Bone marrow (tissue), 2 donors: ENCODE data around the gene PSMC5.
"Not testable (repeated sequence)": the region's sequence is repeated elsewhere in the genome, so short reads cannot be mapped to it uniquely, and the experiment has no call there.

Experiments used
- DNase-seq, 2 donors: peaks; one replicate each; lab custom pipeline; 2025; lab: John Stamatoyannopoulos, UW

Gene PSMC5

DNA sequence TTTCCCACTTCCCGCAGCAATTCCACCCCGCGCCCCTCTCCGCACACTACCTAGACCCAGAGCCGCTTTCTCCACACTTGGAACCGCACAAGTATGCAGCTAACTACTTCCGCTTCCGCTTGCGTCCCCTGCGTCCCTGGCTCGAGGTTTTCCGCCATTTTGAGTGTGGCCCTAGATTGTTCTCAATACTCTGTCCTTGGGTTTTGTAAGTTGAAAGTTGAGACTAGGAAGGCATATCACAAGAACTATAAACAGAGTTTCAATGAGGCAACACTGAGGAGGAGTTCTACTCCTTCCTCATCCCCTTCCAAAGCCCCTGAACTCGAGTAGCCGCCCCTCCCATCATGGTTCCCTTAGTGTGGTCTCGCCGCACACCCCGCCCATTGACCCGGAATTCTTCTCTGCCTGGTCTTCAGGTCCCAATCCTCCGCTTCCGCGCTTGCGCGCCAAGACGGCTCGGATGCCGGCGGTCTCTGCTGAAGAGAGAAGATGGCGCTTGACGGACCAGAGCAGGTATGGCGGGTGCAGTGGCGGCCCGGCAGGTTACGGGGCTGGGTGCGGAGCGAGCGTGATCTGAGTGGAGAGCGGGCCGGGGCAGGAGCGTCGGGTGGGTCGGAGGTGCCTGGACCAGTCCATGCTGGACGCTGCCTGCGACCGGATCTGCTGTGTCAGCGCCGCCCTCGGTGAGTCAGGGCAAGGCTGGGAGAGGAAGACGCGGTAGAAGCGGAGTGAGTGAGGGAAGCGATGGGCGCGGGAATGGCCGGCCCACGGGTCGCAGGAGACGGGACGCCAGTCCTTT lies at the start of gene PSMC5, which contains the start of gene FTSJ3:
Gene PSMC5 (plus strand): TSS at position 430 of the 799 bp plus-strand sequence. CDS start 60 bp downstream, at position 490.
Gene FTSJ3 (minus strand): TSS at position 662 of the 799 bp plus-strand sequence. CDS start 761 bp downstream, outside the sequence.
- DNase-seq = peak; percentile 92 to 96

DNA sequence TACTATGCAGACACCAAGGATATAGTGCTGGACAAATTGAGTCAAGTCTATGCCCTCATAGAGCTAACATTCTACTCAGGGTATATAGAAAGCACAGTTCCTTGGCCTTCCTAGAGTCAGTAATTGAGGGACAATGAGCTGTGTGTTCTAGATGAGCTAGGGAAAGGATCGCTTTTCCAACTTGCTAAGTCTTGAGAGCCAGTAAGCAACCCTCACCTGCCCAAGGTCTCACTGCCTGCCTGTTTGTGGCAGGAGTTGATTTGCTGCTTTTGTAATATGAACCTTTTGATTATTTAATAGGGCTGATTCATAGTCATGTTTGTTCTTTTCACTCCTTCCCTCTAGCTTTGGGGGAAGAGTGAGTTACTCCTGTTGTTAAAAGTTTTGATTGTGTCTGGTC lies 46.7 kb upstream of the PSMC5 start:
- no peak for DNase-seq

GRCh38 chr17:63780928-63781327 lies 46.3 kb upstream of the PSMC5 start:
- no peak for DNase-seq

DNA sequence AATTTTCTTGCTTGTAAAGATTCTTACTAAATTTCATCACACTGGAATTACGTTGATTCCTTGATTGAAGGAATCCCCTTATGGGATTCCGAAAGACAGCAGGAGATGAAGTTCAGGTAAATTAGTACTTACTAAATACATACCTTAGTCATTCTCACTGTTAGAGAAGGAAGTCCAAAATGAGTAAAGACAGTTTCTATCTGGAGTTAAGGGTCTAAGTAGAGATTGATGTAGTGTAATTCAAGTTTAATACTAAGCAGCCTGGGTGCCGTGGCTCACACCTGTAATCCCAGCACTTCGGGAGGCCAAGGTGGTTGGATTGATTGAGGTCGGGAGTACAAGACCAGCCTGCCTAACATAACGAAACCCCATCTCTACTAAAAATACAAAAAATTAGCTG lies 43.7 kb upstream of the PSMC5 start:
- DNase-seq = no peak

DNA sequence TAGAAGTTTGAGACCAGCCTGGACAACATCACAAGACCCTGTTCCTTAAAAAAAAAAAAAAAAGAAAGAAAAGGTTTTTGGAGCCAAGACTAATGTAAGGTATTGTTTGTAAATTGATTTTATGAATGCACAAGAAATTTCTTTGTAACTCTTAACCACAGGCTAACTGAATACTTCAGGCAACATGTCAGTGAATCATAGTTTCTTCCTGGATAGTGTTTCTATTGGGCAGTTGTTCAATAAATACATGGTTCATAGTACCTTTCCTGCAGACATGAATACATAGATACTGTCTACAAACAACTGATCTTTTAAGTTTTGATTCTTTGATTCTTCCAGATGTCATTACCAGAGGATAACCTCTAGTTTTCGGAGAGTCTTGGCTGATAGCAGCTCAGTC lies 41.7 kb upstream of the PSMC5 start:
- DNase-seq = no peak

GRCh38 chr17:63786117-63786516 lies 41.1 kb upstream of the PSMC5 start:
- DNase-seq = no peak

DNA sequence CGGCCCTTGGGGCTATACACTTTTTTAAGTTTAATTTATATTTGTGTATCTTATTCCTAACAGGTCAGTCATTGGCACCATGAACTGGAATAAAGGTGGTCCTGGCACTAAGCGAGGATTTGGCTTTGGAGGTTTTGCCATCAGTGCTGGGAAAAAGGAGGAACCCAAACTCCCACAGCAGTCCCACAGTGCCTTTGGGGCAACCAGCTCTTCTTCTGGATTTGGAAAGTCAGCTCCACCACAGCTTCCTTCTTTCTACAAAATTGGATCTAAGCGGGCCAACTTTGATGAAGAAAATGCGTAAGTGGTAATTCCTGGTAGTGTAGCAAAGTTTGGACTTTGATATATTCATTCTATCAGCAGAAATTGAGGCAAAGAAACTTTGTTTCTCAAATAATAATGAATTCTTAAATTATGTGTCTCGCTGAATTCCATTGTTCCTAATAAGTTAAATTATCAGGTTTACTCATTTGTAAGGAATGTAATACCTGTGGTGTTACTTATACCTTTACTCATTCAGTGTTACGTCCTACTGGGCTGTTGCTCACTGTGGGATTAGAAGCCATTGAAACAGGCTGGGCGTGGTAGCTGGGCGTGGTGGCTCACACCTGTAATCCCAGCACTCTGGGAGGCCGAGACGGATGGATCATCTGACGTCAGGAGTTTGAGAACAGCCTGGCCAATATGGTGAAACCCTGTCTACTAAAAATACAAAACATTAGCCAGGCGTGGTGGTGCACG lies 40.1 kb upstream of the PSMC5 start:
- DNase-seq = no peak

DNA sequence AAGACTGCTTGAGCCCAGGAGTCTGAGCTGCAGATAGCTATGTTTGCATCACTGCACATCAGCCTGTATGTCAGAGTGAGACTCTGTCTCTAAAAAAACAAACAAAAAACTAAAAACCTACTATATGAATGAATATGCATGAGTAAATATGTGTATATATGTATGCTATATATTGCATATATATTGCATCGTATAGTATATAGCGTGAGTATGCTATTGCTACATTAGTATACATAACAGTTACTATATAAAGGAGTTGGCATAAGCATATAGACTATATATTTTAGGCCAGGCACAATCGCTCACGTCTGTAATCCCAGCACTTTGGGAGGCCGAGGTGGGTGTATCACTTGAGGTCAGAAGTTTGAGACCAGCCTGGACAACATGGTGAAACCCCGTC lies 37.2 kb upstream of the PSMC5 start:
- no peak for DNase-seq

GRCh38 chr17:63792055-63792729 lies 35.0 kb upstream of the PSMC5 start:
- no peak for DNase-seq

- not testable (repeated sequence) for DNase-seq
Observed at GRCh38 chr17:63796375-63796774, 30.9 kb upstream of the PSMC5 start.

GRCh38 chr17:63798572-63799106 lies 28.6 kb upstream of the PSMC5 start:
- no peak for DNase-seq

DNA sequence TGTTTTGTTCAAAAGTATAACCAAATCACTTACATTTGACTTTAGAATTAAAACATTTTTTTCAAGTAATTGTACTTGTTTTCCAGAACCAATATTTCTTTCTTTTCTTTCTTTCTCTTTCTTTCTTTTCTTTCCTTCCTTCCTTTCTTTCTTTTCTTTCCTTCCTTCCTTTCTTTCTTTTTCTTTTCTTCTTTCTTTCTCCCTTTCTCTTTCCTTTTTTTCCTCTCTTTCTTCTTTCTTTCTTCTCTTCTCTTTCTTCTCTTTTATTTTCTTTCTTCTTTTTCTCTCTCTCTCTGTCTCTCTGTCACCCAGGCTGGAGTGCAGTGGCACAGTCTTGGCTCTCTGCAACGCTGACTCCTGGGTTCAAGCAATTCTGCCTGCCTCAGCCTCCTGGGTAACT lies 26.4 kb upstream of the PSMC5 start:
- no peak for DNase-seq

GRCh38 chr17:63804328-63804727 lies 22.9 kb upstream of the PSMC5 start:
- no peak for DNase-seq

DNA sequence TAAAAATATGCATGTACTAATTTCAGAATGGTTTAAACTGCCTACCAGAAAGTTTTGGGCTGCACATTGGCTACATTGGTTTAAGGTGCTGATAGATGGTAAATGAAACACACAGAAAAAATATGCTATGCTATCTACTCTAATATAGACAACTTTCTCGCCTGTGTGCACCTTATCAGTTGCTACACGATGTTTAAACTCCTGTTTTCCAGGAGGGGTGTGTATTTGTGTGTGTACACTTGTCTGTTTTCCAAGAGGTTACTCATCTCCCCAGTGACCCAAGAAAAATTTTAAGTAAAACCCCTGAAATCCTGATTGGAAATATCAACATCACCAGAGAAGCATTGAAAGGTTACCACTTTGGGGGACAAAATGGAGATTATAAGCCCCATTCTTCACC lies 21.6 kb upstream of the PSMC5 start:
- no peak for DNase-seq

GRCh38 chr17:63809970-63810369 lies 17.3 kb upstream of the PSMC5 start:
- DNase-seq = no peak

DNA sequence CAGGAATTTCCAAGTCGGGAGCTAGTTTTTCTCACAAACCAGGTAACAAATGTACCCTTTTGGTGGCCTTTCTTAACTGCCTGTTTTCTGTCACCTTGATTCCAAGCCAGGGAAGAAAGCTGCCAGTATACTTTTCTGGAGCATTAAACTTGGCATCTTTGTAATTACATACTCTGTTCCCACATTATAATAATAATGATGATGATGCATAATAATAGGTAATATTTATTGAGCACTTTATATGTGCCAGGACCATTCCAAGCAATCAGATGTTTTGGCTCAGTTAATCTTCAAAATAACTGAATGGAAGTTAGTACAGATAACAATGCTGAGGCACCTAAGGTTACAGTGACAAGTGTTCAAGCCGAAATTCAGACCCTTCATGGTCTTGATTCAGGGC lies 11.1 kb upstream of the PSMC5 start:
- DNase-seq = no peak

DNA sequence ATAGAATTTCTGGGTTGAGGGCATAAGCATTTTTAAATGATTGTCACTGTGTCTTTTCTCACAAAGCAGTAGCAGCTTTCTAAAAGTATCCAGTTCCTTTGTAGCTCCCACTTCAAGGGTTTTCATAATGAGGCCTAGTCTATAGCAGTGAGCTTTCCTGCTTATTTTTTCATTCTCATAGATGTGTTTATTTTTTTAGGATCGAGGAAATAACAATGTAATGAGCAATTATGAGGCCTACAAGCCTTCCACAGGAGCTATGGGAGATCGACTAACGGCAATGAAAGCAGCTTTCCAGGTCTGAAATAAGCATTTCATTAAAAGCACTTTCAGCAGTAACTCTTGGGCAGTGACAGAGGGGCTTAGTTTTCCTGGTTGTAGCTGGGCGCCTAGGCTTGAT lies 10.6 kb upstream of the PSMC5 start:
- DNase-seq = no peak

GRCh38 chr17:63817736-63818385 lies 9.4 kb upstream of the PSMC5 start:
- no peak for DNase-seq

- DNase-seq = no peak
Observed at GRCh38 chr17:63819131-63819530, 8.1 kb upstream of the PSMC5 start.

GRCh38 chr17:63819585-63820537 lies 7.4 kb upstream of the PSMC5 start:
- DNase-seq = no peak
